Endothelial cell (in vitro differentiated cells): ENCODE data around the gene CHRNE. TPM values are rescaled to one million over a fixed set of nuclear protein-coding genes. Genes with fewer than 3 reads are reported as not detected.

Source experiments
- DNase-seq: peaks from one replicate; pipeline ENCODE4 v3.0.0; 2021; ENCODE audit warnings: low spot score
- H3K27ac Mint-ChIP-seq: one replicate; pipeline ENCODE4 v1.8.0; 2021; ENCODE audit warnings: mixed read lengths, inconsistent platforms; ENCODE audit not compliant: unreplicated experiment
- H3K27me3 Mint-ChIP-seq: one replicate; pipeline ENCODE4 v1.8.0; 2021; ENCODE audit warnings: mild to moderate bottlenecking, moderate library complexity, mixed read lengths, inconsistent platforms; ENCODE audit not compliant: unreplicated experiment
- H3K36me3 Mint-ChIP-seq: one replicate; pipeline ENCODE4 v1.8.0; 2021; ENCODE audit warnings: mild to moderate bottlenecking, low read depth, mixed read lengths, inconsistent platforms; ENCODE audit not compliant: unreplicated experiment
- H3K4me1 Mint-ChIP-seq: one replicate; pipeline ENCODE4 v1.8.0; 2021; ENCODE audit warnings: mild to moderate bottlenecking, mixed read lengths, inconsistent platforms; ENCODE audit not compliant: unreplicated experiment
- H3K4me3 Mint-ChIP-seq: one replicate; pipeline ENCODE4 v1.8.0; 2021; ENCODE audit warnings: mild to moderate bottlenecking, mixed read lengths, inconsistent platforms; ENCODE audit not compliant: unreplicated experiment
- H3K9me3 Mint-ChIP-seq: one replicate; pipeline ENCODE4 v1.8.0; 2021; ENCODE audit warnings: mixed read lengths, inconsistent platforms; ENCODE audit not compliant: unreplicated experiment
- total RNA-seq: library from RNA; stranded (reverse); fragmentation: NEBNext Ultra II Directional; extraction: Animal tissue kit (Norgen Biotek cat#: 25700); gene quantifications from one replicate; pipeline ENCODE4 v1.2.1, GENCODE V29; 2021; ENCODE audit not compliant: unreplicated experiment
- TF ChIP-seq, protein P1 (sequence below): fragments of 200-600 bp; sonication (generic); IDR thresholded peaks from one replicate; pipeline ENCODE4 v1.5.0; 2021; ENCODE audit warnings: antibody characterized with exemption; ENCODE audit not compliant: unreplicated experiment

The CHRNE gene
- total RNA-seq, 1 donor from 2014 or later = 1.2 TPM

DNA sequence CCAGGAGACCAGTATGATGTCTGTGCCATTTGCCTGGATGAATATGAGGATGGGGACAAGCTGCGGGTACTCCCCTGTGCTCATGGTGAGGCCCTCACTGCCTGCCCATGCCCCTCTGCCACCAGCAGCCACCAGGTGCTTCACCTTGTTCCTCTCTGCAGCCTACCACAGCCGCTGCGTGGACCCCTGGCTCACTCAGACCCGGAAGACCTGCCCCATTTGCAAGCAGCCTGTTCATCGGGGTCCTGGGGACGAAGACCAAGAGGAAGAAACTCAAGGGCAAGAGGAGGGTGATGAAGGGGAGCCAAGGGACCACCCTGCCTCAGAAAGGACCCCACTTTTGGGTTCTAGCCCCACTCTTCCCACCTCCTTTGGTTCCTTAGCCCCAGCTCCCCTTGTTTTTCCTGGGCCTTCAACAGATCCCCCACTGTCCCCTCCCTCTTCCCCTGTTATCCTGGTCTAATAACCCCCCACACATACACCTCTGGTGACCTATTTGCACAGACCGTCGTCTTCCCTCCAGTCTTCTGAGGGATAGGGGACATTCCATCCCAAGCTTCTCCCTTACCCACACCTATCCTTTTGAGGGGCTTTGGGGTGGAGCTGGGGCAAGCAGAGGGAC, 41.8 kb upstream of the CHRNE start:
- H3K27ac Mint-ChIP-seq = peak overlapping the region; percentile 25
- no peak for DNase-seq
- peaks cover 25% of the 10 kb centered on the region for H3K27me3 Mint-ChIP-seq
- TF ChIP-seq, protein P1, sequence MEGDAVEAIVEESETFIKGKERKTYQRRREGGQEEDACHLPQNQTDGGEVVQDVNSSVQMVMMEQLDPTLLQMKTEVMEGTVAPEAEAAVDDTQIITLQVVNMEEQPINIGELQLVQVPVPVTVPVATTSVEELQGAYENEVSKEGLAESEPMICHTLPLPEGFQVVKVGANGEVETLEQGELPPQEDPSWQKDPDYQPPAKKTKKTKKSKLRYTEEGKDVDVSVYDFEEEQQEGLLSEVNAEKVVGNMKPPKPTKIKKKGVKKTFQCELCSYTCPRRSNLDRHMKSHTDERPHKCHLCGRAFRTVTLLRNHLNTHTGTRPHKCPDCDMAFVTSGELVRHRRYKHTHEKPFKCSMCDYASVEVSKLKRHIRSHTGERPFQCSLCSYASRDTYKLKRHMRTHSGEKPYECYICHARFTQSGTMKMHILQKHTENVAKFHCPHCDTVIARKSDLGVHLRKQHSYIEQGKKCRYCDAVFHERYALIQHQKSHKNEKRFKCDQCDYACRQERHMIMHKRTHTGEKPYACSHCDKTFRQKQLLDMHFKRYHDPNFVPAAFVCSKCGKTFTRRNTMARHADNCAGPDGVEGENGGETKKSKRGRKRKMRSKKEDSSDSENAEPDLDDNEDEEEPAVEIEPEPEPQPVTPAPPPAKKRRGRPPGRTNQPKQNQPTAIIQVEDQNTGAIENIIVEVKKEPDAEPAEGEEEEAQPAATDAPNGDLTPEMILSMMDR = no peak
- H3K4me3 Mint-ChIP-seq = peak overlapping the region; percentile 96
- H3K4me1 Mint-ChIP-seq = peaks cover 41% of the 10 kb centered on the region
- H3K36me3 Mint-ChIP-seq = peaks cover 33% of the 10 kb centered on the region
- H3K9me3 Mint-ChIP-seq = no peaks in the 10 kb centered on the region

DNA sequence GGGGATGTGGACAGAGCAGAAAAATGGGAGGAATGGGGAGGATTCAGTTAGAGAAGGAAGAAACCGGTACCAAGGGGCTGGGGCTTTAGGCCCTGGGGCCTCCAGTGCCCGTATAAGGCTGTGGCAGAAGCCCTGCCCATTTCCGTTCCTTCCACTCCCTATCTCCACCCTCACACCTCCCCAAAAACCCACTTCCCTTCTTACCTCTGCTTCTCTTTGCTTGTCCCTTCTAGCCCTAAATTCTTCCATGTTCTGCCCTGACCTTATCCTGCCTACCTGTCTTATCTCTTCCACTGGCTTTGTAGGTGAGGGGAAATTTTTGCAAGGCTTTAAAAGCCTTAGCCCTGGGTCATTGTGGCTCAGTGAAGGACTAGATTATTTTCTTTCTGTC, 41.3 kb upstream of the CHRNE start:
- peak overlapping the region; percentile 61 for H3K27ac Mint-ChIP-seq
- TF ChIP-seq, protein P1 = no peak

DNA sequence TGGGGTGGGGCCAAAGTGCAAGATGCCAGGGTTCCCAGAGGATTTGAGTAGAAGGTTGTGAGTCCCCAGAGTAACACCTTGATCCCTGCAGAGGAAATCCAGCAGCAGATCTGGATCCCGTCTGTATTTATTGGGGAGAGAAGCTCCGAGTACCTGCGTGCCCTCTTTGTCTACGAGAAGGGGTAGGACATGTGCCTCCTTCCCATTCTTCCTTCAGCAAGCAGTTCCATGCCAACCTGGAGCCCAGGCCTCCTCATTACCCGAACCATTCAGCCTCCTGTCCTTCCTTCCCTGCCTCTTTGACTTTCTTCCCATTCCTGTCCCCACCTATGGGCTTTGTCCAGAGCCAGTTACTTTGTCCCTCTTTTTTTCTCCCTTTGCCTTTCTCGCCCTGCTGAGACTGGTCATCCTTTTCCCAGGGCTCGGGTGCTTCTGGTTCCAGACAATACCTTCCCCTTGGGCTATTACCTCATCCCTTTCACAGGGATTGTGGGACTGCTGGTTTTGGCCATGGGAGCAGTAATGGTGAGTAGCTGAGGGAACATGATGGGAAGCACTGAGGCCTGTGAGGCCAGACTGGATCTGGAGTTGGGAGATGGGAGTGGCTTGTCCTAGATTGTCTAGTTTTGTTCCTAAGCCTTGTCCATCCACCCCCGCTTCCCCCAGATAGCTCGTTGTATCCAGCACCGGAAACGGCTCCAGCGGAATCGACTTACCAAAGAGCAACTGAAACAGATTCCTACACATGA, 40.0 kb upstream of the CHRNE start:
- peak overlapping the region; percentile 67 for H3K27ac Mint-ChIP-seq
- peaks cover 33% of the 10 kb centered on the region for H3K36me3 Mint-ChIP-seq
- H3K27me3 Mint-ChIP-seq = peaks cover 28% of the 10 kb centered on the region
- no peak for DNase-seq
- H3K9me3 Mint-ChIP-seq = no peaks in the 10 kb centered on the region
- peak overlapping the region; percentile 62 for H3K4me3 Mint-ChIP-seq
- TF ChIP-seq, protein P1 = no peak
- H3K4me1 Mint-ChIP-seq = peaks cover 44% of the 10 kb centered on the region

More for the DNA sequence above, 41.3 kb upstream of the CHRNE start:
- Mint-ChIP-seq H3K36me3 (peaks cover 33% of the 10 kb centered on the region), H3K4me1 (peaks cover 44% of the 10 kb centered on the region), H3K4me3 (no peak overlapping the region), H3K27me3 (peaks cover 25% of the 10 kb centered on the region), H3K9me3 (no peaks in the 10 kb centered on the region)
- DNase-seq = no peak

DNA sequence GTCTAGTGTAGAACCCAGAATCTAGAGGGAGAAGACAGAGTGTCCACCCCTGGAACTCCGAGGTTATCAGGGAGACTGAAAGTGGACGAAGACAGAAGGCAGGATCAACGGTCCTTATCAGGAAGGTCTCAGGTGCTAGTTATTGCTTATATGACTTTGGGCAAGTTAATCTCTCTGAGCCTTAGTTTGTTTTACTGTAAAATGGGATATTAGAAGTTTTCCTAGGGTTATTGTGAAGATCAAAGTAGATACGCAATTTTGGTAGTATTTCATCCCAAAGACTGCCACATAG, 38.4 kb upstream of the CHRNE start:
- H3K4me1 Mint-ChIP-seq = peaks cover 37% of the 10 kb centered on the region
- no peak for DNase-seq
- H3K27me3 Mint-ChIP-seq = peaks cover 18% of the 10 kb centered on the region
- H3K27ac Mint-ChIP-seq = peak overlapping the region; percentile 99
- H3K4me3 Mint-ChIP-seq = peak overlapping the region; percentile 97
- TF ChIP-seq, protein P1 = no peak
- peaks cover 26% of the 10 kb centered on the region for H3K36me3 Mint-ChIP-seq
- no peaks in the 10 kb centered on the region for H3K9me3 Mint-ChIP-seq
